ENCODE results near the gene CHRNB1. TPM values are rescaled to one million over a fixed set of nuclear protein-coding genes. Genes with fewer than 3 reads are reported as not detected.
"Not testable (repeated sequence)": the region's sequence is repeated elsewhere in the genome, so short reads cannot be mapped to it uniquely, and the experiment has no call there.

The CHRNB1 gene
- total and polyA plus RNA-seq, 2 of the 8 experiments (the other 6 are each of a cell fraction or from before 2014, with no cell fraction given): 14.1 to 28.2 TPM

GRCh38 chr17:7474767-7475166 lies 29.9 kb downstream of the CHRNB1 start:
- H3K79me1 ChIP-seq (ENCODE audit: low read depth, low read length): peaks cover 12% of the 10 kb centered on the region
- not testable (repeated sequence) for DNase-seq (ENCODE audit: low read depth in 1 of 2, low spot score in 2 of 2); H3K18ac ChIP-seq (ENCODE audit: extremely low read depth, low read length); H3K4ac ChIP-seq (replicated peaks; ENCODE audit: insufficient read length, low read depth, low read length); H2BK120ac ChIP-seq (replicated peaks; ENCODE audit: low read depth, low read length); H3K14ac ChIP-seq (ENCODE audit: insufficient read length); H3K27me3 ChIP-seq (replicated peaks in 1 of 4; ENCODE audit: control insufficient read depth in 3 of 4, extremely low read depth in 1 of 4, insufficient read depth in 3 of 4, low read length in 3 of 4); H3K27ac ChIP-seq (ENCODE audit: low read depth, low read length); H3K23ac ChIP-seq (ENCODE audit: insufficient read length); H4K8ac ChIP-seq (ENCODE audit: extremely low read depth, insufficient read depth, low read length); H2BK12ac ChIP-seq (ENCODE audit: low read depth, low read length); H2AFZ ChIP-seq (ENCODE audit: low read length); H2AK5ac ChIP-seq (ENCODE audit: low read depth, low read length); H3K4me3 ChIP-seq (ENCODE audit: extremely low read depth in 1 of 4, insufficient read depth in 2 of 4, low read depth in 3 of 4, low read length in 4 of 4); H3K4me2 ChIP-seq (ENCODE audit: insufficient read depth in 1 of 2, low read depth in 2 of 2, low read length in 2 of 2); H4K5ac ChIP-seq (ENCODE audit: insufficient read length, low read depth, low read length); H3K23me2 ChIP-seq (ENCODE audit: low read depth, low read length); H4K91ac ChIP-seq (replicated peaks; ENCODE audit: insufficient read length, low read length); H2BK20ac ChIP-seq (ENCODE audit: low read length); FAIRE-seq; H2BK5ac ChIP-seq (ENCODE audit: low read depth, low read length); H3K56ac ChIP-seq (replicated peaks; ENCODE audit: insufficient read length, low read depth, low read length); H3K36me3 ChIP-seq (ENCODE audit: control insufficient read depth in 2 of 4, insufficient read depth in 4 of 4, low read length in 3 of 4); H4K20me1 ChIP-seq (replicated peaks in 1 of 2; ENCODE audit: control insufficient read depth in 1 of 2, insufficient read depth in 2 of 2, low read length in 2 of 2); H2BK15ac ChIP-seq (ENCODE audit: low read length); H3K9ac ChIP-seq (replicated peaks in 1 of 4; ENCODE audit: extremely low read depth in 1 of 4, low read depth in 3 of 4, low read length in 3 of 4); H3K9me3 ChIP-seq (ENCODE audit: insufficient read depth in 2 of 2, low read depth in 1 of 2, low read length in 1 of 2)
- peaks cover 0 to 13% (median 11%) of the 10 kb centered on the region in 4 experiments; a peak in 6 of 7 replicates for H3K4me1 ChIP-seq (replicated peaks in 1 of 4; ENCODE audit: control insufficient read depth in 3 of 4, insufficient read depth in 4 of 4, low read length in 3 of 4)
- CTCF ChIA-PET (ENCODE audit: partially characterized antibody): interaction anchor here (0.9 to 1.9 kb wide), 2 partner anchors 9 to 26 kb away, joined by 3 to 8 read pairs; no protein-coding TSS in a partner anchor
- peaks cover 0 to 31% of the 10 kb centered on the region in 2 experiments; a peak in 2 of 4 replicates for H3K79me2 ChIP-seq (ENCODE audit: control insufficient read depth in 1 of 2, insufficient read depth in 2 of 2, low read length in 2 of 2)
- WGBS, 2 experiments (ENCODE audit: extremely low coverage in 1 of 2, insufficient coverage in 1 of 2, insufficient read length in 1 of 2, insufficient replicate concordance in 2 of 2, low coverage in 1 of 2, low lambda C conversion rate in 2 of 2, missing lambda C conversion rate in 1 of 2): 78% methylated on average over 5 of the region's 8 CpGs; no CpG with 5 or more reads in 1 of the 2 experiments
- POLR2A ChIA-PET (ENCODE audit: partially characterized antibody): interaction anchor here (0.7 to 14.3 kb wide), 4 partner anchors 10 to 68 kb away, joined by 5 to 339 read pairs (median 118); partner anchors contain the start of genes CHRNB1, FGF11, POLR2A and TMEM102
